Prostate gland (tissue), 2 donors: ENCODE results near the gene ACTR3.

Source experiments
- POLR2A ChIP-seq: fragments of 450-650 bp; IDR thresholded peaks from one replicate; pipeline ENCODE4 v1.6.1; 2016; ENCODE audit warnings: antibody characterized with exemption, mild to moderate bottlenecking
- TF ChIP-seq, protein P1 (sequence below), 4 experiments: fragments of 200-600 bp in 2 of 4; fragments of 450-650 bp in 2 of 4; sonication (generic) in 2 of 4; IDR thresholded peaks; 1 replicate in 3 of 4; 2 replicates in 1 of 4; pipeline ENCODE4 v1.5.1; 2016 to 2019; ENCODE audit warnings: antibody characterized with exemption in 4 of 4, mild to moderate bottlenecking in 2 of 4, moderate library complexity in 2 of 4

DNA sequence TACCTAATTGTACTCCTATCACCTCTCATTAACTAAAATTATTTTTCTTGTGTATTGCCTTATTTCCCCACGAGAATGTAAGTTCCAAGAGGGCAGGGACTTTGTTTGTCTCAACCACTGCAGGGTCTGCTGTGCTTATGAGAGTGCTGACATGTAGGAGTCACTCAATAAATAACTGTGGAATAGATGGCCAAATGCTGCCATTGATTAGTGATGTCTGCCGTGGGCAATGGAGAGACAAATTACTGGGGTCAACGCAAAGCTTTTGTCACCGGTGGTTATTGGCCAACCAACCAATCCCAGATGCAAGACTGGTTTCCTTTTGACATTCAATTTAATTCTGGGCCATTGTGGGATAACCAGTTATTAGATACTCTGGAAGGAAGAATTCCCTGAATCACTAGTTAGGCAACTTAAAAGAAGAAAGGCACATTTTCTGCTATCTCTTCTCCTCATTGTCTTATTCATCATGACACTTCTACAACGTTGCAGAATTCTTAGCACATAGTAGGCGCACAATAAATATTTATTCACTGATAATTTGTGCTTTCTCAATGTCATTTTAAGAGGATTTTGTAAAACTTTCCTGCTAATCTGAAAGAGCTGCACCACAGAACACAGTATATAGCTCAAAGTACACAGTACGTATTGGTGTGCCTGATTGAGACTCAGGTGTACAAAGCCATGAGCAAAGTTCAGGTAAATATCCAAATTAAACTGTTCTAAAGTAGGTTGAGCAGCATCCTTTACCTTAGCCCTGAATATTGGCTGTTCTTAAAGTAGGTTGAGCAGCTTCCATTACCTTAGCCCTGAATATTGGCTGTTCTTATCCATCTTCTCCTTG is 95.9 kb downstream of the ACTR3 start:
- TF ChIP-seq, protein P1, sequence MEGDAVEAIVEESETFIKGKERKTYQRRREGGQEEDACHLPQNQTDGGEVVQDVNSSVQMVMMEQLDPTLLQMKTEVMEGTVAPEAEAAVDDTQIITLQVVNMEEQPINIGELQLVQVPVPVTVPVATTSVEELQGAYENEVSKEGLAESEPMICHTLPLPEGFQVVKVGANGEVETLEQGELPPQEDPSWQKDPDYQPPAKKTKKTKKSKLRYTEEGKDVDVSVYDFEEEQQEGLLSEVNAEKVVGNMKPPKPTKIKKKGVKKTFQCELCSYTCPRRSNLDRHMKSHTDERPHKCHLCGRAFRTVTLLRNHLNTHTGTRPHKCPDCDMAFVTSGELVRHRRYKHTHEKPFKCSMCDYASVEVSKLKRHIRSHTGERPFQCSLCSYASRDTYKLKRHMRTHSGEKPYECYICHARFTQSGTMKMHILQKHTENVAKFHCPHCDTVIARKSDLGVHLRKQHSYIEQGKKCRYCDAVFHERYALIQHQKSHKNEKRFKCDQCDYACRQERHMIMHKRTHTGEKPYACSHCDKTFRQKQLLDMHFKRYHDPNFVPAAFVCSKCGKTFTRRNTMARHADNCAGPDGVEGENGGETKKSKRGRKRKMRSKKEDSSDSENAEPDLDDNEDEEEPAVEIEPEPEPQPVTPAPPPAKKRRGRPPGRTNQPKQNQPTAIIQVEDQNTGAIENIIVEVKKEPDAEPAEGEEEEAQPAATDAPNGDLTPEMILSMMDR (IDR thresholded peaks at IDR 0.05), result no peak
- no peak for TF ChIP-seq POLR2A
